Sigmoid colon (tissue), 7 donors: Measurements from ENCODE around the gene RIN2. TPM values are rescaled to one million over a fixed set of nuclear protein-coding genes. Genes with fewer than 3 reads are reported as not detected.

Experiments used
- DNase-seq: peaks from one replicate; pipeline ENCODE4 v3.0.0-alpha.2; 2019
- H3K27ac ChIP-seq, 4 donors: fragments of 200-600 bp; sonication (generic); one replicate each; pipeline ENCODE4 v1.5.1; 2016 to 2019; ENCODE audit warnings: mild to moderate bottlenecking in 1 of 4
- H3K27me3 ChIP-seq, 3 donors: fragments of 200-600 bp; sonication (generic); one replicate each; pipeline ENCODE4 v1.5.1; 2019; ENCODE audit warnings: mild to moderate bottlenecking in 1 of 3
- H3K36me3 ChIP-seq, 4 donors: fragments of 200-600 bp; sonication (generic); one replicate each; pipeline ENCODE4 v1.5.1; 2016 to 2019
- H3K4me1 ChIP-seq, 4 donors: fragments of 200-600 bp; sonication (generic); one replicate each; pipeline ENCODE4 v1.5.1; 2017 to 2019
- H3K4me3 ChIP-seq, 4 donors: fragments of 200-600 bp; sonication (generic); one replicate each; pipeline ENCODE4 v1.5.1; 2017 to 2019; ENCODE audit warnings: mild to moderate bottlenecking in 2 of 4, moderate library complexity in 1 of 4
- H3K9me3 ChIP-seq, 4 donors: fragments of 200-600 bp in 3 of 4; sonication (generic) in 3 of 4; one replicate each; pipeline versions ENCODE4 v1.5.1 to v1.6.1; 2013 to 2019
- EP300 ChIP-seq, 4 donors: sonication (generic); formaldehyde crosslinking; IDR thresholded peaks; one replicate each; pipeline ENCODE4 v1.6.1; 2017; ENCODE audit warnings: antibody characterized with exemption in 4 of 4
- POLR2A ChIP-seq, 2 donors: fragments of 450-650 bp; IDR thresholded peaks; one replicate each; pipeline ENCODE4 v1.6.1; 2016; ENCODE audit warnings: antibody characterized with exemption in 2 of 2, mild to moderate bottlenecking in 2 of 2, moderate library complexity in 2 of 2
- POLR2AphosphoS5 ChIP-seq, 4 donors: sonication (generic); formaldehyde crosslinking; IDR thresholded peaks; one replicate each; pipeline ENCODE4 v1.6.1; 2017; ENCODE audit warnings: antibody characterized with exemption in 4 of 4
- WGBS, 2 donors: extraction: QIAGEN DNeasy Blood & Tissue Kit; methylation state at CpG; one replicate each; pipeline ENCODE4 v1.1.7; 2013; 5-methylcytosine and 5-hydroxymethylcytosine counted together
- intact Hi-C: fragments of 100-400 bp; cut with DNase I; formaldehyde crosslinking; loops from one replicate; pipeline ENCODE4 v1.15.1; 2023
- polyA plus RNA-seq, 3 donors: library from polyadenylated mRNA; stranded (reverse); fragments of 200-250 nt; gene quantifications; one replicate each; pipeline ENCODE4 v1.2.3, GENCODE V29; 2013
- total RNA-seq, 4 donors: library from RNA; depleted of rRNA; stranded (reverse); fragments of >200 nt; gene quantifications; one replicate each; pipeline ENCODE4 v1.1.0, GENCODE V29; 2016
- TF ChIP-seq, protein P1 (sequence below), 4 experiments: fragments of 450-650 bp in 3 of 4; fragments of 200-600 bp in 1 of 4; IDR thresholded peaks; one replicate each; pipeline ENCODE4 v1.5.1; 2016 to 2019; ENCODE audit warnings: antibody characterized with exemption in 4 of 4, mild to moderate bottlenecking in 3 of 4, moderate library complexity in 2 of 4
- donor health status: healthy with polysubstance abuse.
- donor health status: Bipolar disorder and iron deficiency.
- donor health status: healthy.

Gene RIN2
- total and polyA plus RNA-seq, 7 donors, result 13.4 to 73.7 (median 54.2) TPM

- H3K27me3 ChIP-seq, result peaks cover 0 to 6% (median 0%) of the 10 kb centered on the region in 3 donors
- no peak for TF ChIP-seq EP300 (IDR thresholded peaks at IDR 0.05)
- peak in 2 of 4 donors; percentile 14 to 44 for TF ChIP-seq POLR2AphosphoS5 (IDR thresholded peaks at IDR 0.05)
- no peak for TF ChIP-seq POLR2A (IDR thresholded peaks at IDR 0.05)
- TF ChIP-seq, protein P1, sequence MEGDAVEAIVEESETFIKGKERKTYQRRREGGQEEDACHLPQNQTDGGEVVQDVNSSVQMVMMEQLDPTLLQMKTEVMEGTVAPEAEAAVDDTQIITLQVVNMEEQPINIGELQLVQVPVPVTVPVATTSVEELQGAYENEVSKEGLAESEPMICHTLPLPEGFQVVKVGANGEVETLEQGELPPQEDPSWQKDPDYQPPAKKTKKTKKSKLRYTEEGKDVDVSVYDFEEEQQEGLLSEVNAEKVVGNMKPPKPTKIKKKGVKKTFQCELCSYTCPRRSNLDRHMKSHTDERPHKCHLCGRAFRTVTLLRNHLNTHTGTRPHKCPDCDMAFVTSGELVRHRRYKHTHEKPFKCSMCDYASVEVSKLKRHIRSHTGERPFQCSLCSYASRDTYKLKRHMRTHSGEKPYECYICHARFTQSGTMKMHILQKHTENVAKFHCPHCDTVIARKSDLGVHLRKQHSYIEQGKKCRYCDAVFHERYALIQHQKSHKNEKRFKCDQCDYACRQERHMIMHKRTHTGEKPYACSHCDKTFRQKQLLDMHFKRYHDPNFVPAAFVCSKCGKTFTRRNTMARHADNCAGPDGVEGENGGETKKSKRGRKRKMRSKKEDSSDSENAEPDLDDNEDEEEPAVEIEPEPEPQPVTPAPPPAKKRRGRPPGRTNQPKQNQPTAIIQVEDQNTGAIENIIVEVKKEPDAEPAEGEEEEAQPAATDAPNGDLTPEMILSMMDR (IDR thresholded peaks at IDR 0.05), result no peak
- H3K4me3 ChIP-seq, result no peak overlapping the region
- no peaks in the 10 kb centered on the region for H3K9me3 ChIP-seq
- H3K27ac ChIP-seq, result peak overlapping the region in 1 of 4 donors; percentile 8
- intact Hi-C loops, result no loop called here
- no peaks in the 10 kb centered on the region for H3K4me1 ChIP-seq
- no peaks in the 10 kb centered on the region for H3K36me3 ChIP-seq
- DNase-seq, result no peak
- WGBS, 2 donors, result 16 to 61% methylated on average over 4 of the region's 4 CpGs
Measured at GRCh38 chr20:19737025-19737424, 21.0 kb upstream of the RIN2 start.

GRCh38 chr20:19738951-19739350 lies 19.1 kb upstream of the RIN2 start:
- Histone ChIP-seq H3K9me3 (no peaks in the 10 kb centered on the region), H3K4me3 (no peak overlapping the region), H3K27me3 (peaks cover 0 to 6% (median 0%) of the 10 kb centered on the region in 3 donors), H3K27ac (no peak overlapping the region), H3K4me1 (no peaks in the 10 kb centered on the region), H3K36me3 (no peaks in the 10 kb centered on the region)
- no peak for DNase-seq
- WGBS, 2 donors, result 41 to 78% methylated on average over 5 of the region's 5 CpGs
- intact Hi-C loops, result no loop called here
- TF ChIP-seq, protein P1 (IDR thresholded peaks at IDR 0.05), result no peak
- TF ChIP-seq POLR2A (IDR thresholded peaks at IDR 0.05) (no peak), POLR2AphosphoS5 (IDR thresholded peaks at IDR 0.05) (no peak), EP300 (IDR thresholded peaks at IDR 0.05) (no peak)

- intact Hi-C loops, result no loop called here
- TF ChIP-seq POLR2A (IDR thresholded peaks at IDR 0.05), result no peak
- TF ChIP-seq, protein P1 (IDR thresholded peaks at IDR 0.05), result no peak
- no peak for TF ChIP-seq POLR2AphosphoS5 (IDR thresholded peaks at IDR 0.05)
- no peak for TF ChIP-seq EP300 (IDR thresholded peaks at IDR 0.05)
- Histone ChIP-seq H3K36me3 (no peaks in the 10 kb centered on the region), H3K27me3 (peaks cover 0 to 6% (median 0%) of the 10 kb centered on the region in 3 donors), H3K9me3 (no peaks in the 10 kb centered on the region), H3K27ac (no peak overlapping the region), H3K4me1 (no peaks in the 10 kb centered on the region), H3K4me3 (no peak overlapping the region)
- DNase-seq, result no peak
- WGBS, 2 donors, result 77 to 88% methylated on average over 10 of the region's 10 CpGs
Measured at GRCh38 chr20:19739351-19739750, 18.7 kb upstream of the RIN2 start.

GRCh38 chr20:19740512-19740911 lies 17.5 kb upstream of the RIN2 start:
- Histone ChIP-seq H3K4me1 (no peaks in the 10 kb centered on the region), H3K27me3 (peaks cover 0 to 6% (median 0%) of the 10 kb centered on the region in 3 donors), H3K9me3 (peaks cover 0 to under 1% (median 0%) of the 10 kb centered on the region in 4 donors), H3K36me3 (no peaks in the 10 kb centered on the region), H3K27ac (no peak overlapping the region), H3K4me3 (no peak overlapping the region)
- intact Hi-C loops, result no loop called here
- no peak for DNase-seq
- TF ChIP-seq, protein P1 (IDR thresholded peaks at IDR 0.05), result no peak
- TF ChIP-seq POLR2A (IDR thresholded peaks at IDR 0.05) (no peak), EP300 (IDR thresholded peaks at IDR 0.05) (no peak), POLR2AphosphoS5 (IDR thresholded peaks at IDR 0.05) (no peak)
- 80 to 97% methylated on average over 3 of the region's 3 CpGs for WGBS, 2 donors

DNA sequence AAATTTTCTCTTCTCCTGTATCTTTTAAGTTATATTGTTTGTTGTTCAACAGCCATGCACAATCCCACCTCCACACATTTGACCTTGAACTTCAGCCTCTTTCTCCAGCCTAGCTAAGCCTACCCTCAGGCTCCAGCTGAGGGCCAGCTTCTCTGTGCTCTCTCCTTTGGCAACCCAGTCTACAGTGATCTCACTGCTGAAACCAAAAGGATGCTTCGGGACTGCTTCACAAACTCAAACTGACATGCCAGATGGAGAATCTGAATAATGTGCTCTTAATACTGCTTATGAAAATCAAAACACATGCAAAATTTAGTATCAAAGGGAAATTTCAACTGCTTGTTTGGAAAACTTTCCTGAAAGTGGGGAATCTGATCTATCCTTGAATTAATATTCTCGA lies 16.1 kb upstream of the RIN2 start:
- TF ChIP-seq POLR2A (IDR thresholded peaks at IDR 0.05) (no peak), POLR2AphosphoS5 (IDR thresholded peaks at IDR 0.05) (no peak)
- TF ChIP-seq, protein P1 (IDR thresholded peaks at IDR 0.05), result no peak
- H3K9me3 ChIP-seq, result peaks cover 0 to 4% (median 0%) of the 10 kb centered on the region in 4 donors
- H3K27ac ChIP-seq, result no peak overlapping the region
- WGBS, 2 donors, result 83 to 93% methylated on average over 2 of the region's 2 CpGs
- no peak for DNase-seq
- no peak overlapping the region for H3K4me3 ChIP-seq
- H3K27me3 ChIP-seq, result peaks cover 0 to 6% (median 0%) of the 10 kb centered on the region in 3 donors
- H3K36me3 ChIP-seq, result no peaks in the 10 kb centered on the region
- intact Hi-C loops, result no loop called here
- H3K4me1 ChIP-seq, result no peaks in the 10 kb centered on the region
